ENCODE data around the gene SRPK2. TPM values are rescaled to one million over a fixed set of nuclear protein-coding genes. Genes with fewer than 3 reads are reported as not detected.

Gene SRPK2
- total and polyA plus RNA-seq, 9 donors = 15.2 to 50.0 (median 37.8) TPM

DNA sequence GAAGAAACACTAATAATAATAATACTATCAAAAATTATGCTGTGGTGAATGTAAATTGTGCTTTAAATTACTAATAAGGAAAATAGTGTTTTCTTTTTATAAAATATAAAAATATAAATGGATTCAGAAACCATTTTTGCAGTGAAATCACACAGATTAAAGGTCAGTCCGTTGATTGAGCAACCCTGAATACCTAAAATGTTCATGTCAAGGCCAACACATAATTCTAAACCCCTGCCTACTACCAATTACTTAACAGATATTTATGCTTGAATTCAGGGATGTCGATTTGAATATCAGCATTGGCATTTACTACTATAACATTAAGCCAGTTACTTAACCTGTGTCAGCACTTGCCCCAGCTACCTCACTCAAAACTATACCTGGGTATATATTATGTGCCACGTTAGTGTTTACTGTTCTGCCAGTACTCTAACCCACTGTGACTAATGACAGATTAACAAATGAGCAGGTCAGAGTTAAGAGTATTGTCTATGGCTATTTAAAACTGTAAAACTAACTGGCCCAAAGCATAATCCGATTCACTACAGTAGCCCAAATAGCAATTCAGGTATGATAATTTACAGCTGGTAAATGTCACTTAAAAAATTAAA lies 209.7 kb downstream of the SRPK2 start:
- no peaks in the 10 kb centered on the region for H3K27me3 ChIP-seq
- no peak for TF ChIP-seq EP300 (IDR thresholded peaks at IDR 0.05)
- no peak for TF ChIP-seq POLR2A (IDR thresholded peaks at IDR 0.05)
- TF ChIP-seq, protein P1, sequence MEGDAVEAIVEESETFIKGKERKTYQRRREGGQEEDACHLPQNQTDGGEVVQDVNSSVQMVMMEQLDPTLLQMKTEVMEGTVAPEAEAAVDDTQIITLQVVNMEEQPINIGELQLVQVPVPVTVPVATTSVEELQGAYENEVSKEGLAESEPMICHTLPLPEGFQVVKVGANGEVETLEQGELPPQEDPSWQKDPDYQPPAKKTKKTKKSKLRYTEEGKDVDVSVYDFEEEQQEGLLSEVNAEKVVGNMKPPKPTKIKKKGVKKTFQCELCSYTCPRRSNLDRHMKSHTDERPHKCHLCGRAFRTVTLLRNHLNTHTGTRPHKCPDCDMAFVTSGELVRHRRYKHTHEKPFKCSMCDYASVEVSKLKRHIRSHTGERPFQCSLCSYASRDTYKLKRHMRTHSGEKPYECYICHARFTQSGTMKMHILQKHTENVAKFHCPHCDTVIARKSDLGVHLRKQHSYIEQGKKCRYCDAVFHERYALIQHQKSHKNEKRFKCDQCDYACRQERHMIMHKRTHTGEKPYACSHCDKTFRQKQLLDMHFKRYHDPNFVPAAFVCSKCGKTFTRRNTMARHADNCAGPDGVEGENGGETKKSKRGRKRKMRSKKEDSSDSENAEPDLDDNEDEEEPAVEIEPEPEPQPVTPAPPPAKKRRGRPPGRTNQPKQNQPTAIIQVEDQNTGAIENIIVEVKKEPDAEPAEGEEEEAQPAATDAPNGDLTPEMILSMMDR (IDR thresholded peaks at IDR 0.05) = no peak
- intact Hi-C loops (cut with DNase I) = no loop called here
- peaks cover 2% of the 10 kb centered on the region for H3K4me1 ChIP-seq (ENCODE audit: insufficient read depth)
- no peak overlapping the region for H3K4me3 ChIP-seq
- H3K9me3 ChIP-seq = no peaks in the 10 kb centered on the region
- DNase-seq = no peak
- no peak overlapping the region for H3K27ac ChIP-seq
- 57 to 76% (median 59%) methylated on average over 4 of the region's 4 CpGs for WGBS, 3 donors
- H3K36me3 ChIP-seq = no peaks in the 10 kb centered on the region

GRCh38 chr7:105178177-105178576 lies 210.5 kb downstream of the SRPK2 start:
- Histone ChIP-seq H3K4me3 (no peak overlapping the region), H3K27ac (no peak overlapping the region), H3K27me3 (no peaks in the 10 kb centered on the region), H3K36me3 (no peaks in the 10 kb centered on the region), H3K9me3 (no peaks in the 10 kb centered on the region), H3K4me1 (ENCODE audit: insufficient read depth) (peaks cover 2% of the 10 kb centered on the region)
- 42 to 58% (median 44%) methylated on average over 4 of the region's 4 CpGs for WGBS, 3 donors
- TF ChIP-seq POLR2A (IDR thresholded peaks at IDR 0.05) = no peak
- TF ChIP-seq, protein P1 (IDR thresholded peaks at IDR 0.05) = no peak
- no peak for TF ChIP-seq EP300 (IDR thresholded peaks at IDR 0.05)
- DNase-seq = no peak
- intact Hi-C loops (cut with DNase I) = no loop called here

- no peaks in the 10 kb centered on the region for H3K27me3 ChIP-seq
- TF ChIP-seq POLR2A (IDR thresholded peaks at IDR 0.05) = no peak
- TF ChIP-seq EP300 (IDR thresholded peaks at IDR 0.05) = no peak
- TF ChIP-seq, protein P1 (IDR thresholded peaks at IDR 0.05) = no peak
- H3K9me3 ChIP-seq = no peaks in the 10 kb centered on the region
- intact Hi-C loops (cut with DNase I) = no loop called here
- no peak for DNase-seq
- H3K4me3 ChIP-seq = no peak overlapping the region
- peaks cover 2% of the 10 kb centered on the region for H3K4me1 ChIP-seq (ENCODE audit: insufficient read depth)
- H3K27ac ChIP-seq = no peak overlapping the region
- no peaks in the 10 kb centered on the region for H3K36me3 ChIP-seq
- 89 to 91% (median 90%) methylated on average over 3 of the region's 3 CpGs for WGBS, 3 donors
These were observed 211.7 kb downstream of the SRPK2 start for GRCh38 chr7:105177026-105177425.

DNA sequence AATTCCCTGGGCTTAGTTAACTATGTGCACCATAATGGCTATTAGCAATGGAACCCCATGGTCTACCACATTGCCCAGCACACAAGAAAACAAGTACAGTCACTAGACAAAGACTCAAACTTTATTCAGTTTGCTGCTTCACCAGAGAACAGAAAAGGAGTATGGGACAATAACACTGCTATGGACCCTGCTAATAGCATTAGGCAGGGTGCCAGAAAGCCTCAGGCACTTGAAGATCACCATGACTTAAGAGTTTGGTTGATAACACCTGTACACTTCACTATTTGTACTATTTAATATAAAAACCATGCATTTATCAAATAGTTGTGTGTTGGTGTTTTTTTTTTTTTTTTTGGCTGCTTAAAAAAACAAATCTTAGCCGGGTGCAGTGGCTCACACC lies 215.1 kb downstream of the SRPK2 start:
- 83 to 90% (median 86%) methylated on average over 1 of the region's 1 CpG for WGBS, 3 donors
- no peaks in the 10 kb centered on the region for H3K36me3 ChIP-seq
- no peak for DNase-seq
- H3K27me3 ChIP-seq = no peaks in the 10 kb centered on the region
- H3K9me3 ChIP-seq = no peaks in the 10 kb centered on the region
- intact Hi-C loops (cut with DNase I) = no loop called here
- peaks cover 2% of the 10 kb centered on the region for H3K4me1 ChIP-seq (ENCODE audit: insufficient read depth)
- H3K27ac ChIP-seq = no peak overlapping the region
- TF ChIP-seq EP300 (IDR thresholded peaks at IDR 0.05) = no peak
- H3K4me3 ChIP-seq = no peak overlapping the region

GRCh38 chr7:105164751-105165150 lies 224.0 kb downstream of the SRPK2 start:
- Histone ChIP-seq H3K4me1 (ENCODE audit: insufficient read depth) (no peaks in the 10 kb centered on the region), H3K4me3 (no peak overlapping the region), H3K36me3 (no peaks in the 10 kb centered on the region), H3K27ac (no peak overlapping the region), H3K9me3 (no peaks in the 10 kb centered on the region), H3K27me3 (no peaks in the 10 kb centered on the region)
- 84 to 96% (median 93%) methylated on average over 1 of the region's 1 CpG for WGBS, 3 donors
- no peak for DNase-seq
- intact Hi-C loops (cut with DNase I) = no loop called here
- TF ChIP-seq POLR2A (IDR thresholded peaks at IDR 0.05) (no peak), EP300 (IDR thresholded peaks at IDR 0.05) (no peak)
- TF ChIP-seq, protein P1 (IDR thresholded peaks at IDR 0.05) = no peak

Measured in ovary (tissue), 9 donors.